ENCODE results near the gene CENPV.

Gene CENPV

GRCh38 chr17:16352667-16353316 lies 477 bp downstream of the CENPV start:
- H3K9ac ChIP-seq (ENCODE audit: low read depth, low read length): peak overlapping the region; percentile 76
- peak overlapping the region; percentile 84 for H3K4me3 ChIP-seq (ENCODE audit: low read depth, low read length)
- no peaks in the 10 kb centered on the region for H3K9me3 ChIP-seq (ENCODE audit: control insufficient read depth, insufficient read depth, low read length)
- peaks cover 22% of the 10 kb centered on the region for H3K27me3 ChIP-seq (ENCODE audit: control insufficient read depth, insufficient read depth, low read length)
- peaks cover 7% of the 10 kb centered on the region for H3K36me3 ChIP-seq (ENCODE audit: control insufficient read depth, insufficient read depth, low read length)
- H3K4me1 ChIP-seq (ENCODE audit: control insufficient read depth, insufficient read depth, low read length): no peaks in the 10 kb centered on the region

GRCh38 chr17:16352303-16352666 lies 984 bp downstream of the CENPV start:
- H3K27me3 ChIP-seq (ENCODE audit: control insufficient read depth, insufficient read depth, low read length): peaks cover 22% of the 10 kb centered on the region
- peaks cover 7% of the 10 kb centered on the region for H3K36me3 ChIP-seq (ENCODE audit: control insufficient read depth, insufficient read depth, low read length)
- H3K9me3 ChIP-seq (ENCODE audit: control insufficient read depth, insufficient read depth, low read length): no peaks in the 10 kb centered on the region
- peak overlapping the region; percentile 84 for H3K4me3 ChIP-seq (ENCODE audit: low read depth, low read length)
- peak overlapping the region; percentile 76 for H3K9ac ChIP-seq (ENCODE audit: low read depth, low read length)
- no peaks in the 10 kb centered on the region for H3K4me1 ChIP-seq (ENCODE audit: control insufficient read depth, insufficient read depth, low read length)

- Histone ChIP-seq H3K9ac (ENCODE audit: low read depth, low read length) (peak overlapping the region; percentile 76), H3K9me3 (ENCODE audit: control insufficient read depth, insufficient read depth, low read length) (no peaks in the 10 kb centered on the region), H3K27me3 (ENCODE audit: control insufficient read depth, insufficient read depth, low read length) (peaks cover 19% of the 10 kb centered on the region), H3K4me1 (ENCODE audit: control insufficient read depth, insufficient read depth, low read length) (no peaks in the 10 kb centered on the region), H3K36me3 (ENCODE audit: control insufficient read depth, insufficient read depth, low read length) (peaks cover 10% of the 10 kb centered on the region), H3K4me3 (ENCODE audit: low read depth, low read length) (peak overlapping the region; percentile 84)
Measured at GRCh38 chr17:16351831-16352230, 1.4 kb downstream of the CENPV start.

GRCh38 chr17:16349431-16349830 lies 3.8 kb downstream of the CENPV start:
- no peak overlapping the region for H3K4me3 ChIP-seq (ENCODE audit: low read depth, low read length)
- H3K9me3 ChIP-seq (ENCODE audit: control insufficient read depth, insufficient read depth, low read length): no peaks in the 10 kb centered on the region
- no peaks in the 10 kb centered on the region for H3K4me1 ChIP-seq (ENCODE audit: control insufficient read depth, insufficient read depth, low read length)
- peaks cover 11% of the 10 kb centered on the region for H3K36me3 ChIP-seq (ENCODE audit: control insufficient read depth, insufficient read depth, low read length)
- peaks cover 10% of the 10 kb centered on the region for H3K27me3 ChIP-seq (ENCODE audit: control insufficient read depth, insufficient read depth, low read length)
- no peak overlapping the region for H3K9ac ChIP-seq (ENCODE audit: low read depth, low read length)

GRCh38 chr17:16348586-16348985 lies 4.7 kb downstream of the CENPV start:
- Histone ChIP-seq H3K4me3 (ENCODE audit: low read depth, low read length) (no peak overlapping the region), H3K36me3 (ENCODE audit: control insufficient read depth, insufficient read depth, low read length) (peaks cover 19% of the 10 kb centered on the region), H3K27me3 (ENCODE audit: control insufficient read depth, insufficient read depth, low read length) (peaks cover 10% of the 10 kb centered on the region), H3K4me1 (ENCODE audit: control insufficient read depth, insufficient read depth, low read length) (no peaks in the 10 kb centered on the region), H3K9me3 (ENCODE audit: control insufficient read depth, insufficient read depth, low read length) (no peaks in the 10 kb centered on the region), H3K9ac (ENCODE audit: low read depth, low read length) (no peak overlapping the region)

GRCh38 chr17:16346721-16347271 lies 6.5 kb downstream of the CENPV start:
- Histone ChIP-seq H3K9ac (ENCODE audit: low read depth, low read length) (no peak overlapping the region), H3K9me3 (ENCODE audit: control insufficient read depth, insufficient read depth, low read length) (no peaks in the 10 kb centered on the region), H3K4me1 (ENCODE audit: control insufficient read depth, insufficient read depth, low read length) (no peaks in the 10 kb centered on the region), H3K4me3 (ENCODE audit: low read depth, low read length) (no peak overlapping the region), H3K27me3 (ENCODE audit: control insufficient read depth, insufficient read depth, low read length) (peaks cover 2% of the 10 kb centered on the region), H3K36me3 (ENCODE audit: control insufficient read depth, insufficient read depth, low read length) (peaks cover 23% of the 10 kb centered on the region)

GRCh38 chr17:16345565-16345964 lies 7.7 kb downstream of the CENPV start:
- Histone ChIP-seq H3K9me3 (ENCODE audit: control insufficient read depth, insufficient read depth, low read length) (no peaks in the 10 kb centered on the region), H3K36me3 (ENCODE audit: control insufficient read depth, insufficient read depth, low read length) (peaks cover 23% of the 10 kb centered on the region), H3K27me3 (ENCODE audit: control insufficient read depth, insufficient read depth, low read length) (no peaks in the 10 kb centered on the region), H3K4me3 (ENCODE audit: low read depth, low read length) (no peak overlapping the region), H3K9ac (ENCODE audit: low read depth, low read length) (no peak overlapping the region), H3K4me1 (ENCODE audit: control insufficient read depth, insufficient read depth, low read length) (no peaks in the 10 kb centered on the region)

GRCh38 chr17:16343569-16343968 lies 9.7 kb downstream of the CENPV start:
- Histone ChIP-seq H3K9me3 (ENCODE audit: control insufficient read depth, insufficient read depth, low read length) (no peaks in the 10 kb centered on the region), H3K4me1 (ENCODE audit: control insufficient read depth, insufficient read depth, low read length) (no peaks in the 10 kb centered on the region), H3K27me3 (ENCODE audit: control insufficient read depth, insufficient read depth, low read length) (no peaks in the 10 kb centered on the region), H3K4me3 (ENCODE audit: low read depth, low read length) (no peak overlapping the region), H3K9ac (ENCODE audit: low read depth, low read length) (no peak overlapping the region), H3K36me3 (ENCODE audit: control insufficient read depth, insufficient read depth, low read length) (peaks cover 18% of the 10 kb centered on the region)

- Histone ChIP-seq H3K36me3 (ENCODE audit: control insufficient read depth, insufficient read depth, low read length) (peaks cover 16% of the 10 kb centered on the region), H3K27me3 (ENCODE audit: control insufficient read depth, insufficient read depth, low read length) (no peaks in the 10 kb centered on the region)
Measured at GRCh38 chr17:16342979-16343378, 10.3 kb downstream of the CENPV start.

GRCh38 chr17:16339959-16340358 lies 13.3 kb downstream of the CENPV start:
- Histone ChIP-seq H3K9me3 (ENCODE audit: control insufficient read depth, insufficient read depth, low read length) (no peaks in the 10 kb centered on the region), H3K4me1 (ENCODE audit: control insufficient read depth, insufficient read depth, low read length) (no peaks in the 10 kb centered on the region), H3K27me3 (ENCODE audit: control insufficient read depth, insufficient read depth, low read length) (no peaks in the 10 kb centered on the region), H3K4me3 (ENCODE audit: low read depth, low read length) (no peak overlapping the region), H3K9ac (ENCODE audit: low read depth, low read length) (no peak overlapping the region), H3K36me3 (ENCODE audit: control insufficient read depth, insufficient read depth, low read length) (peaks cover 12% of the 10 kb centered on the region)

More at GRCh38 chr17:16342979-16343378, 10.3 kb downstream of the CENPV start:
- H3K9ac ChIP-seq (ENCODE audit: low read depth, low read length): no peak overlapping the region
- H3K4me3 ChIP-seq (ENCODE audit: low read depth, low read length): no peak overlapping the region
- no peaks in the 10 kb centered on the region for H3K9me3 ChIP-seq (ENCODE audit: control insufficient read depth, insufficient read depth, low read length)
- H3K4me1 ChIP-seq (ENCODE audit: control insufficient read depth, insufficient read depth, low read length): no peaks in the 10 kb centered on the region

- Histone ChIP-seq H3K9ac (ENCODE audit: low read depth, low read length) (no peak overlapping the region), H3K9me3 (ENCODE audit: control insufficient read depth, insufficient read depth, low read length) (no peaks in the 10 kb centered on the region), H3K27me3 (ENCODE audit: control insufficient read depth, insufficient read depth, low read length) (no peaks in the 10 kb centered on the region), H3K36me3 (ENCODE audit: control insufficient read depth, insufficient read depth, low read length) (peaks cover 12% of the 10 kb centered on the region), H3K4me1 (ENCODE audit: control insufficient read depth, insufficient read depth, low read length) (no peaks in the 10 kb centered on the region), H3K4me3 (ENCODE audit: low read depth, low read length) (no peak overlapping the region)
Measured at GRCh38 chr17:16339402-16339801, 13.9 kb downstream of the CENPV start.

- no peak overlapping the region for H3K4me3 ChIP-seq (ENCODE audit: low read depth, low read length)
- H3K4me1 ChIP-seq (ENCODE audit: control insufficient read depth, insufficient read depth, low read length): no peaks in the 10 kb centered on the region
- H3K27me3 ChIP-seq (ENCODE audit: control insufficient read depth, insufficient read depth, low read length): no peaks in the 10 kb centered on the region
- no peak overlapping the region for H3K9ac ChIP-seq (ENCODE audit: low read depth, low read length)
- H3K9me3 ChIP-seq (ENCODE audit: control insufficient read depth, insufficient read depth, low read length): no peaks in the 10 kb centered on the region
- H3K36me3 ChIP-seq (ENCODE audit: control insufficient read depth, insufficient read depth, low read length): peaks cover 4% of the 10 kb centered on the region
Measured at GRCh38 chr17:16338391-16338790, 14.9 kb downstream of the CENPV start.

Data from iPS-15b (cell line).